Lung (tissue), 12 donors: Measurements from ENCODE around the gene HOTAIR. TPM values are rescaled to one million over a fixed set of nuclear protein-coding genes. Genes with fewer than 3 reads are reported as not detected.

Experiments used
- ATAC-seq: fragments of 200-7000 bp; cut with Tn5 transposase; one replicate; pipeline ENCODE4 v1.9.1; 2020; ENCODE audit warnings: moderate number of reproducible peaks; ENCODE audit not compliant: insufficient read depth, low FRiP score
- DNase-seq, 3 donors: peaks; one replicate each; pipeline ENCODE4 v3.0.0-alpha.2; 2013 to 2017
- H3K27ac ChIP-seq, 2 donors: one replicate each; pipeline ENCODE4 v1.5.1; 2013; ENCODE audit warnings: mild to moderate bottlenecking in 2 of 2, moderate library complexity in 2 of 2, control low read depth in 1 of 2, inconsistent platforms in 1 of 2, low read depth in 1 of 2, low read length in 1 of 2
- H3K27me3 ChIP-seq, 3 donors: one replicate each; pipeline ENCODE4 v1.5.1; 2013; ENCODE audit warnings: low read length in 2 of 3; ENCODE audit not compliant: control insufficient read depth in 3 of 3, insufficient read depth in 3 of 3
- H3K36me3 ChIP-seq, 4 donors: one replicate each; pipeline ENCODE4 v1.5.1; 2013; ENCODE audit warnings: low read length in 4 of 4, mild to moderate bottlenecking in 1 of 4, moderate library complexity in 1 of 4; ENCODE audit not compliant: control insufficient read depth in 4 of 4, insufficient read depth in 4 of 4
- H3K4me1 ChIP-seq, 5 donors: one replicate each; pipeline ENCODE4 v1.5.1; 2013; ENCODE audit warnings: low read length in 5 of 5, mild to moderate bottlenecking in 2 of 5, moderate library complexity in 1 of 5; ENCODE audit not compliant: control insufficient read depth in 5 of 5, insufficient read depth in 5 of 5
- H3K4me3 ChIP-seq: one replicate; pipeline ENCODE4 v1.5.1; 2013; ENCODE audit warnings: mild to moderate bottlenecking, control low read depth, moderate library complexity
- H3K9ac ChIP-seq, 2 donors: one replicate each; pipeline ENCODE4 v1.5.1; 2013; ENCODE audit warnings: low read length in 2 of 2, control low read depth in 1 of 2; ENCODE audit not compliant: insufficient read depth in 1 of 2
- H3K9me3 ChIP-seq, 4 donors: one replicate each; pipeline ENCODE4 v1.5.1; 2013; ENCODE audit warnings: low read length in 3 of 4, mild to moderate bottlenecking in 1 of 4, moderate library complexity in 1 of 4; ENCODE audit not compliant: control insufficient read depth in 4 of 4, insufficient read depth in 3 of 4
- WGBS, 2 donors: extraction: QIAGEN DNeasy Blood & Tissue Kit; methylation state at CpG; one replicate each; pipeline ENCODE4 v1.1.7; 2013; 5-methylcytosine and 5-hydroxymethylcytosine counted together
- polyA plus RNA-seq, 2 donors: library from polyadenylated mRNA; stranded (reverse); fragments of 200-250 nt; gene quantifications; one replicate each; pipeline ENCODE4 v1.2.1, GENCODE V29; 2013
- total RNA-seq, 2 donors: library from RNA; depleted of rRNA in 1 of 2; stranded (reverse); fragments of >200 nt in 1 of 2; gene quantifications; one replicate each; pipeline ENCODE4 v1.2.1, GENCODE V29; 2014 to 2021
- TF ChIP-seq, protein P1 (sequence below): IDR thresholded peaks from 2 replicates; pipeline ENCODE4 v1.5.1; 2012; ENCODE audit warnings: mild to moderate bottlenecking; ENCODE audit errors: control extremely low read depth, extremely low read depth
- donor health status: control.
- donor health status: control.
- donor health status: Bipolar disorder and iron deficiency.
- donor health status: healthy.
- donor health status: DM: yes; HTN: yes; CAD: no.

HOTAIR gene
- total and polyA plus RNA-seq, 4 donors: 0.15 TPM; not detected in 3

- peaks cover 6 to 100% (median 90%) of the 10 kb centered on the region in 3 donors for H3K27me3 ChIP-seq
Observed at GRCh38 chr12:53992377-53992889, 17.7 kb upstream of the HOTAIR start.

GRCh38 chr12:53991077-53991460 lies 16.3 kb upstream of the HOTAIR start:
- Histone ChIP-seq H3K27me3 (peaks cover 14 to 100% (median 91%) of the 10 kb centered on the region in 3 donors), H3K9me3 (peaks cover 0 to 10% (median 0%) of the 10 kb centered on the region in 4 donors), H3K4me1 (peaks cover 0 to 16% (median 0%) of the 10 kb centered on the region in 5 donors), H3K27ac (no peak overlapping the region), H3K9ac (no peak overlapping the region), H3K36me3 (no peaks in the 10 kb centered on the region), H3K4me3 (no peak overlapping the region)
- ATAC-seq: no peak
- no peak for DNase-seq
- TF ChIP-seq, protein P1, sequence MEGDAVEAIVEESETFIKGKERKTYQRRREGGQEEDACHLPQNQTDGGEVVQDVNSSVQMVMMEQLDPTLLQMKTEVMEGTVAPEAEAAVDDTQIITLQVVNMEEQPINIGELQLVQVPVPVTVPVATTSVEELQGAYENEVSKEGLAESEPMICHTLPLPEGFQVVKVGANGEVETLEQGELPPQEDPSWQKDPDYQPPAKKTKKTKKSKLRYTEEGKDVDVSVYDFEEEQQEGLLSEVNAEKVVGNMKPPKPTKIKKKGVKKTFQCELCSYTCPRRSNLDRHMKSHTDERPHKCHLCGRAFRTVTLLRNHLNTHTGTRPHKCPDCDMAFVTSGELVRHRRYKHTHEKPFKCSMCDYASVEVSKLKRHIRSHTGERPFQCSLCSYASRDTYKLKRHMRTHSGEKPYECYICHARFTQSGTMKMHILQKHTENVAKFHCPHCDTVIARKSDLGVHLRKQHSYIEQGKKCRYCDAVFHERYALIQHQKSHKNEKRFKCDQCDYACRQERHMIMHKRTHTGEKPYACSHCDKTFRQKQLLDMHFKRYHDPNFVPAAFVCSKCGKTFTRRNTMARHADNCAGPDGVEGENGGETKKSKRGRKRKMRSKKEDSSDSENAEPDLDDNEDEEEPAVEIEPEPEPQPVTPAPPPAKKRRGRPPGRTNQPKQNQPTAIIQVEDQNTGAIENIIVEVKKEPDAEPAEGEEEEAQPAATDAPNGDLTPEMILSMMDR: no peak
- 1 to 6% methylated on average over 8 of the region's 8 CpGs for WGBS, 2 donors

More at GRCh38 chr12:53992377-53992889, 17.7 kb upstream of the HOTAIR start:
- TF ChIP-seq, protein P1: no peak
- no peak overlapping the region for H3K4me3 ChIP-seq
- ATAC-seq: no peak
- no peaks in the 10 kb centered on the region for H3K36me3 ChIP-seq
- H3K27ac ChIP-seq: no peak overlapping the region
- WGBS, 2 donors: 21 to 37% methylated on average over 7 of the region's 7 CpGs
- no peak for DNase-seq
- peaks cover 0 to 8% (median 0%) of the 10 kb centered on the region in 4 donors for H3K9me3 ChIP-seq
- H3K9ac ChIP-seq: no peak overlapping the region
- peaks cover 0 to 15% (median 0%) of the 10 kb centered on the region in 5 donors for H3K4me1 ChIP-seq

DNA sequence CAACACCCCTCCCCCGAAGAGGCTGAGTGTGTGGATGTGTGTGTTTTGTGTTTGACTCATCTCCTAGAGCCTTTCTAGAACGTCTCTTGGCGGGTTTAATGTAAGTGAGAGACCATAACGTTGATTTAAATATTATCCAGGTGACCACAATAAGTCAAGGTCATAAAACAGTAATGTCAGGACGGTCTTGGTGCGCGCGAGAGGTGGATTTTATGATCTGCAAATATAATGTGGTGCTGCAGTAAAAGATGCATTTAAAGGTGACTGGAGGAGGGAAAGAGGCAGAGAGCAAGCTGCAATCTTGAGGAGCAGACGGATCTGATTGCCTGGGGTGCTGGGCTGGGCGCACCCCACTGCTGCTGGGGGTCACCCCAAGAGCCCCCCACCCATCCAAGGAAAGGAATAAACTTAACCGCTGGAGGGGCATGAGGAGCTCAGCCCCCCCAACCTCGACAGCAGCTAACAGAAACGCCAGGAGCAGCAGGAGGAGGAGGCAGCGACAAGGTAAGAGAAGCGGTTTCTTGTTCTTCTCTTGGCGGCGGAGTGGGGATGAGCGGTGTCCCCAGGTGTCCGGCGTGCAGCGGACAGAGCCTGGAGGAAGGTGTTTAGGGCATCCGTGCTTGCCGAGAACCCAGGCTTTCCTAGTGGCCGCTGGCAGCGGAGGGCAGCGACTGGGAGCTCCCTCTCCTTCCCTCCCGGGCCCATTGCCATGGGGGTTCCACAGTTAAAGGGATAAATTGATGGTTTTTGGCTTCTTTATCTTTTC lies 15.7 kb upstream of the HOTAIR start:
- Histone ChIP-seq H3K36me3 (no peaks in the 10 kb centered on the region), H3K9me3 (peaks cover 0 to 12% (median 0%) of the 10 kb centered on the region in 4 donors), H3K27ac (no peak overlapping the region), H3K4me3 (no peak overlapping the region), H3K4me1 (peaks cover 0 to 18% (median 4%) of the 10 kb centered on the region in 5 donors), H3K9ac (no peak overlapping the region), H3K27me3 (peaks cover 20 to 100% (median 92%) of the 10 kb centered on the region in 3 donors)
- TF ChIP-seq, protein P1: no peak
- ATAC-seq (no peak), DNase-seq (no peak)
- WGBS, 2 donors: 8 to 11% methylated on average over 26 to 27 of the region's 27 CpGs
